ENCODE results near the gene SEMA5B.

Gene SEMA5B

DNA sequence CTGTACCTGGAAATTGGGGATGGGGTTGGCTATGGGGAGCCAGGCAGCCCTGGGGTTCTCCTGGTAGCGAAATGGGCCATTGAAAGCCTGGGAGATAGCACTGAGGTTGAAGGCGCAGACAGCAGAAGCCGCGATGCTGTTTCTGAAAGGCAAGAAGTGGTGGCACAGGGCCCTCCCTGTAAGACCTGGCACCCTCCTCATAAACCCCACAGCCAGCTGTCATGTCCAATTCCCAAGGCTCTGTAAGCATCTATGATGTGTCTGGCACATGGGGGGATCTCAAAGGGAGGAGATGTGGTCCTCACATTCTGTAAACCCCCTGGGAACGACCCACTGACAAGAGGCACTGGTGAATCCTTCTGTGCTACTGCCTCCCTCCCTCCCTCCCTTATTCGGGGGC is 104.0 kb downstream of the SEMA5B start:
- DNase-seq (ENCODE audit: low read depth): no peak

DNA sequence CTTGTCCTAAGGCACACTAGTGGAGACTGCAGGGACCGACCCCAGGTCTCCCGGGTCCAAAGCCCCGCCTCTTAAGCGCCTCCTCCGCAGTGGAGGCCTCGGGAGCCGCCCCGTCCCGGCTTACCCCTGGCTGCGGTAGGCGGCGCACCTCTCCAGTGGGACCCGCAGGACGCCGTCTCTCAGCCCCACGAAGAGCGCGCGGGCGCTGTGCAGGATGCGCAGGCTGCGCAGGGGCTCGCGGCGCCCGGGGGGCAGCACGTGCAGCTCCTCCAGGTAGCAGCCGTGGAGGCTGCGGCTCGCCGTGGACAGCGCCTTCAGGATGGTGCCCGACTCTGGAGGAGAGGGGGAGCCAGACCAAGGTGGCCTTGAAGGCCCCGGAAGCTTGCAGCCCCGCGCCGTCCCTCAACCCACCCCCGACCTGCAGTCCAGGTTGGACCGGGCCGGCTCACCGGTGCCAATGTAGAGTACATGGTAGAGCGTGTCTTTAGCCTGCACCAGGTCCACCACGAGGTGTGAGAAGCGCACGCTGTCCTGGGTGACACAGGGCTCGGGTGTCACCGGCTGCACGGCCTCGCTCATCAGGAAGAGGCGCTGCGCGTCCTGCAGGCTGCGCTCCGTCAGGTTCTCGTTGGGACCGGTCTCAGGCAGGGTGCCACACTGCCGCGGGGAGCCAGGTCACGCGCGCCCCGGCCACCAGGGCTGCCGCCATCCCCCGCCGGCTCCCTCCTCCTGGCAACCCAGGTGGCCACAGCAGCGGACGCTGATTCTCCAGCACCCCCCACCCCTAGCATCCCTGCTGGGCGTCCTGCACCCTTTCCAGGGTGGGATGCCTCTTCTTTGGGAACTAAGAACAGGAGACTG is 105.5 kb downstream of the SEMA5B start:
- DNase-seq (ENCODE audit: low read depth): no peak

DNA sequence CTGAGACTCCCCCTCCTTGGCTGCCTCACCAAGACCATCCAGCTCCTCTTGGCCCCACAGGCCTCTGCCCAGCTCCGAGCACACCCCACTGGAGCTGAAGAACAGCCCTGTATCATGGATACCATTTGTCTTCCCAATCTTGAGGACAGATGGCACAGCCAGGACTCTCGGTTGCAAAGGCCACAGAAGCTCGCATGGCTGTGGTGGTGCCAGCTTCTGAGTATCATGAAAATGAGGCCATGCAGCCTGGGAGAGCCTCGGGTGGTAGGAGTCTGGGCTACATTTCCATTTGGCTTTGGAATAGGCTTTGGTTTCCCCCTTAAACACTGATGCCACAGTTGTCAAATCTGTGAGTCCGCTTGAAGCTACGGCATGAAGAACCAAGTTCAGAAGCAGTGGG is 106.6 kb downstream of the SEMA5B start:
- no peak for DNase-seq (ENCODE audit: low read depth)

DNA sequence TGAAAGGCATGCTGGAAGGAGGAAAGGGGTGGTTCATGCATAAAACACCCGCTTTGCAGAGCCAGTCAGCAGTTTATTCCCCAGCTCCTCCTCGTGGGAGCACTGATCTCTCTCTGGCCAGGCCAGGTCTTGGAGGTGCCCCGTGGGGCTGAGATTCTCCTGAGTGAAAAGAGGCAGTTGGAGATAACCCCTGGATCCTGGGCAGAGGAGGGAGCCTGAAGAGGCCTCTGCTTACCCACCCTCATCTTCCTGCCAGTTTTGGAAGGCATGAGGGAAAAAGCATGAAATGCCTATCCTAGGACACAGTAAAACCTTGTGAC is 108.3 kb downstream of the SEMA5B start:
- DNase-seq (ENCODE audit: low read depth): no peak

DNA sequence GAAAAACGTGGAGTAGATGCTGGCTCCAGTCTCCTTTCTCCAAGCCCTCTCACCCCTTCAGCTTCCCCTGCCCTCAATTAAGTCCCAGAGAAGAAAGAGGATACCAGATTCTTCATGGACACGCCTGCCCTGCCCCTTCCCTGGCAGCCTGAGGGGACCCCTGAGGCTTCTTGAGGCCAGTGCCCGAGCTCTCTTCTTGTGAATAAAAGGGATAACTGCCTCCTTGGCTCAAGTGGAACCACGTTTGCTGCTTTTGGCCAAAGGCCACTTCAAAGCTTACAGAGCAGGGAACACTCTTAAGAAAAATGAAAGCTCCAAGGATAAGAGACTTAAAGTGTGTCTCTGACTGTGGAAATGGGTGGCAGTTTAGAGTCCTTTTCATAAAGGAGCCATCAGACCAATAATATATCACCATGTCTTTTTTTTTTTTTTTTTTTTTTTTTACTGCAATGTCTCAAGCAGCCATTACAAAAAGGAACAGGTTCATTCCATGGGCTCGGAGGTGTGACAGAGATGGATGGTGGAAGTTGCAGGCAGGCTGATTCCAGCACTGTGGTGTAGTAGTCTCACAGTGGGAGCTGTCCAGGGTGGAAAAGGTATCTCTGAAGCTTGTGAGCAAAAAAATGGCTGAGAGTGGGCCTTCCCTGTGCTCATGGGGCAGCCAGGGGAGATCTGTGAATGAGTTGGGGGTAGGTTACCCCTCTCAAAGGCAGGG is 108.8 kb downstream of the SEMA5B start:
- no peak for DNase-seq (ENCODE audit: low read depth)

DNA sequence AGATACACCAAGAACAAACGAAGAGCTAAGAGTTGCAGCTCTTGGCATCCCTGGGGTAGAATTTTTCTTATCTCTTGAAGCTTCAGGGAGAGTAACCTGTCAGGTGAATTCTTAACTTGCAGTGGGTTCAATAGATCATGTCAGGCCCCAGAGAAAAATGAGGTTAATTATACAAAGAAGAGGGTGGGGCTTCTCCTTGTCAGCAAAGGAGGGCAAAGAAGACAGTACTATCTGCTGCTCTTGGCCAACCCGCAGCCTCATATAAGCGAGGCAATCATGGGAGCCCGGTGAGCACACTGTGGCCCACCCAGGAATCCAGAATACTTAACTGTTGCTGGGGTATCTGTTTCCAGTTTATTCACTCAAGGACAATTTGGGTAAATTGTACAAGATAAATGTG is 110.2 kb downstream of the SEMA5B start:
- no peak for DNase-seq (ENCODE audit: low read depth)

DNA sequence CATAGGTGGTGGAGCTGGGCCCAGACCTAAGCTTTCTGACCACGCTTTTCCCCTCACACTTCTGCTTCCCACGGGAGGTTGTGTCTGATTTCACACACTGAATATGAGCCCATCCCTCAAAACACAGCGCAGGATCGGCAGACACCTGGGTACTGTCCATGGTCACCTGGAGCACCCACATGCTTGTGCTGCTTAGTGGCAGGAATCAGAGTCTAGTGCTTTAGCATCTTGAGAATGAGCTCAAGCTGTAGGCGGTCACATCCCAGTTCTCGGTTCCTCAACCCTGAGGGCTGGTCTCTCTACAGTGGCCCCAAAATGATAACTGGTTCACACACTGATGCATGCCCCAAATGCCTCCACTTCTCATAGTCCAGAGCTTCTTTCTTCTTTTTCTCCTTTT is 111.0 kb downstream of the SEMA5B start:
- DNase-seq (ENCODE audit: low read depth): no peak

DNA sequence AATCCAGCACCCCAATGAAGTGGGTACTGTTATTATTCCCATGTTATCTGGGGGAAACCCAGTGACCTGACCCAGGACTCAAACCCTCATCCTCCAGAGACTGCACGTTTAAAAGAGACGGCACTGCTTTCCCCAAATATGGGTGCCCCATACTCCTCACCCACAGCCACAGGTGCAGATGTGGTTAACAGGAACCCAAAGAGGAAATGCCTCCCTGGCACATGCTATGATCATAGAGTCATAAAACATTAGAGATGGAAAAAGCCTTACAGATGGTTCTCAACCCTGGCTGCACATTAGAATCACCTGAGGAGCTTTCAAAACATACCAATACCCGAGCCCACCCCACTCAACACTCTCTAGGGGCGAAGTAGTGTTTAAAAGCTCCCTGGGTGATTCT is 111.5 kb downstream of the SEMA5B start:
- DNase-seq (ENCODE audit: low read depth): no peak

DNA sequence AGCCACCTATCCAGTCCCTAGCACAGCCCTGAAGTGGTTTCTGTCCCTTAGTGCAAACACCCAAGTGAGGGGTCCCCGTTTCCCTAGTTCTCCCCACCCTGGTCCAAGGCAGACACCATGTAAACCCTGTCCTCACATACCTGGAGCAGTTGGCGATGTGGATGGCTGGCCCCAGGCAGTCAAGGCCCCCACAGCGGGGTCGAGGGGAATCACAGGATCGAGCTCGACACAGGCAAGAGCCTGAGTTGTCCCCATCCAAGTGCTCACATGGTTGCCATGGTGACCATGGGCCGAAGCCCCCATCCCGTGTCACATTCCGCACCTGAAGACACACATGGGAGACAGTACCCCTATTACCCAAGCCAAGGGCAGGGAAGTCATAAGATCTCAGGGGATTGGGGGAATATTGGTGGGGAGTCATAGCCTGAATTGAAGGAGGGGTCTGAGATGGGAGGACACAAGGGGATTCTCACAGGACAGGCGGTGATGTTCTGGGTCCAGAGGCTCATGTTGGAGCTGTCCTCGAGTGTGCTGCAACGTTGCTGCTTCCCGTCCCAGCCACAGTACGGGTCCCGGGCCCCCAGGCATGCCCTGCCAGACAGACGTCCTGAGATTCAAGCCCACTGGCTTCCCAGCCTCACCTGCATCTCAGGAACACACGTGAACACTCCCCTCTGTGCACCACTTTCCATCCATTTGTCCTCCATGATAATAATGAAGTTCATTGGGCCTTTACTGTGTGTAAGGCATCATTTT is 112.1 kb downstream of the SEMA5B start:
- no peak for DNase-seq (ENCODE audit: low read depth)

DNA sequence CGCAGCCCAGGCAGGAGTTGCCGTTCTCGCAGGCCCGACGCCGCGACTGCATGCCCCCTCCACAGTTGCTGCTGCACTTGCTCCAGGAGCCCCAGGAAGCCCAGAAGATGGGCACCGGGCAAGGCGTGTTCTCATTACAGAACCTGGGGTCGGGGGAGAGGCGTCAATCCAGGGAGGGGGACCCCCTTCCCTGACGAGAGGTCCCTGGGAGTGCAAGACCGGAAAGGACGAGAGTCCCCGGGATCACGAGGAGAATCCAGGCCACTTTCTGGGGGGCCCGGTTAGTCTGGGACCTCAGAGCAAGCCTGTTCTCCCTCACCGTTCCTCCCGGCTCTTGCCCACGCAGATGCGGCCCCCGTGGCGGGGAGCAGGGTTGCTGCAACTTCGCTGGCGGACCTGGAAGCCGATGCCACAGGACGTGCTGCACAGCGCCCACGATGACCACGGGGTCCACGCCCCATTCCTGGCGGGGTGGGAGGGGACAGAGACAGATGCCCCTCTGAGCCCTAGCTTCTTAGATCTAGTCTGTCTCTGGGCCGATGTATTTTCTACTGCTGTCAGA is 113.9 kb downstream of the SEMA5B start:
- no peak for DNase-seq (ENCODE audit: low read depth)

DNA sequence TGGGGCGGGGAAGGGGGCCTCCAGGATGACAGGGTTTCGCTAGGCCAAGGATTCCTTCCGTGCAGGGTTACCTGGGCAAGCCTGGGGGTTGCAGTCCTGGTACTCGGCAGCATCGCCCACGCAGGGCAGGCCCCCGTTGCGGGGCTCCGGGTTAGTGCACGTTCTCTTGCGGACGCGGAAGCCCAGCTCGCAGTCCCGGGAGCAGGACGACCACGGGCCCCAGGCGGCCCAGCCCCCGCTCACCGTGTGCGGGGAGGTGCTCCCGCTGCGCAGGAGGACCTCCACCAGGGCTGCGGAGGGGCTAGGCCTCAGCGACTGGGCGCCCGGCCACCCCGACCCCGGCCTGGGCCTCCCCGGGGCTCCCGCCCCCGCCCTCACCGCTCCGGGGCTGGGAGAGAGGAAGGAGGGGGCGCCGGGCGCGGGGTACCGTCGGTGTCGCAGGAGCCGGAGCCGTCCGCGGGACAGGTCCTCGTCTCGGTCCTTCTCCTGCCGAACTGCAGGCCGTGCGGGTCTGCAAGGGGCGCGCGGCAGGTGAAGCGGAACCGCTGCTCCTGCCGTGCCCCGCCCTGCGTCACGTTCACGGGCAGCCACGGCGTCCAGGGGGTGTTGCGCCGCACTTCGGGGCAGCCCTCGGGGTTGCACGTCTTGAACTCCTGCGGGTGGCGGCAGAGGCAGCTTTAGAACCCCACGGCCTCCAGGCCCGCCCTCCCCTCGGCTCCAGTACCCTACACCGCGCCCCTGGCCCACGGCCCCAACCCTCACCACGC is 114.6 kb downstream of the SEMA5B start:
- no peak for DNase-seq (ENCODE audit: low read depth)

DNA sequence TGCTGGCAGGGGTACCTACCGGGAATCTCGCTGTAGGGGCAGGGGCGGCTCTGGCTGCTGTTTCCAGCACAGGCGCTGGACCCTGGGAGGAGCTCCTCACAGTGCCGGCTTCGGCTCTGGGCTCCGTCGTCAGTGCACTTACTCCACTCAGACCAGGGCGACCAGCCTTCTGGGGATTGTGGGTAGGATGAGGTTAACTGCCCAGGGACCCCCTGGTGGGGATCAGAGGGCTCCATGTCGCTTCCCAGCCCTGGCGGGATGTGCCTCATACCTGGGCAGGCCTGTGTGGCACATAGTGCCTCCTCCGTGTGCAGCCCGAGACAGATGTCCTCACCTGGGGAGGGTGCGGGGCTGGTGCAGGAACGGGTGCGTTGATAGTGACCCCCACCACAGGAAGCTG is 115.7 kb downstream of the SEMA5B start:
- no peak for DNase-seq (ENCODE audit: low read depth)

DNA sequence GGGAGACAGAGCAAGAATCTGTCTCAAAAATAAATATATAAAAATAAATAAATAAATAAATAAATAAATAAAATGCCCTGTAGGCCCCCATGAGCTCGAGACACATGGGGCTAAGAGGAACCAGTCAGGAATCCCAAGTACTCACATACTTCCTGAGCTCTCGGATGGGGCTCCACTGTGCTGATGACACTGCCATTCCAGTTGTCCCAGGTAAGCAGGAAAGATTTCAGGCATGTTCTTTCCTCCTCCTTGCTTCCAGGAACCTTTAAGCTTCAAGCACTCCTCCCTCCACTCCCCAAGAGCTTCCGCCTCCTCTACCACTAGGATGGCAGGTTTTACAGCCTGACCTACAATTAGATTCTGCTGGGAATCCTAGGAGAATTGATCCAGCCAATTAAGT is 119.3 kb downstream of the SEMA5B start:
- no peak for DNase-seq (ENCODE audit: low read depth)

DNA sequence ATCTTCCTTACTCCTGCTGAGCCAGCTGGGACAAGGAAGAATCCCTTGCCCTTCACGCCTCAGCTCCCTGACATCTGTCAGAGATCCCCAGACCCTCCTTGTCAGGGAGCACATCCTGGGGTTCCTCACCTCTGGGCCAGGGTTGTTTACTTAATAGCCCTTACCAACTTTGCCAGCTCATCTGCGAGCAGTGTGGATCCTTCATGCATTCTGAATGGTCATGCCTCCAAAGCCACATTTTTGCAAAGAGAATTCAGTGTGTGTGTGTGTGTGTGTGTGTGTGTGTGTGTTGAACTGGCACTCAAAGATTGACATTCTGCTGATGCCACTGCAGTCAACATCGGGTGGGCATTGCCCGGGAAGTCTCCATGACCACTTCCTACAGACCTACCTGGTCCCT is 120.1 kb downstream of the SEMA5B start:
- DNase-seq (ENCODE audit: low read depth): no peak

DNA sequence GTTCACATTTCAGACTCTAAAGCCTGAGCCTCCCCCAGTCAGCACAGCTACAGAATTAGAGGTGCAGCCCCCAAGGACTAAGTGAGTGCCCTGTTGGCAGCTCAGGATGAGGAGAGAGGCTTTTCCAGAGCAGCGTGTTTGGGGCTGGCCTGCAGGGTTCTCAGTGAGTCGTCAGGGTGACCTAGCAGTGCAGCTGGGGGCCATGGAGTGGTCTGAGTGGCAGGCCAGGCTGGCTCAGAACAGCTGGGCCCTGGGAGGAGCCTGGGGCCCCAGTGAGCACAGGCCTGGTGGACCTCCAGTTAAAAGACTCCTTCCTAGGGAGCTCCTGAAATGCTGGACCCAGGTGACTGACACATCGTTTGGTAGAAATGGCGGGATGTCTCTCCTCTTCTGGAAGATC is 124.4 kb downstream of the SEMA5B start:
- no peak for DNase-seq (ENCODE audit: low read depth)

DNA sequence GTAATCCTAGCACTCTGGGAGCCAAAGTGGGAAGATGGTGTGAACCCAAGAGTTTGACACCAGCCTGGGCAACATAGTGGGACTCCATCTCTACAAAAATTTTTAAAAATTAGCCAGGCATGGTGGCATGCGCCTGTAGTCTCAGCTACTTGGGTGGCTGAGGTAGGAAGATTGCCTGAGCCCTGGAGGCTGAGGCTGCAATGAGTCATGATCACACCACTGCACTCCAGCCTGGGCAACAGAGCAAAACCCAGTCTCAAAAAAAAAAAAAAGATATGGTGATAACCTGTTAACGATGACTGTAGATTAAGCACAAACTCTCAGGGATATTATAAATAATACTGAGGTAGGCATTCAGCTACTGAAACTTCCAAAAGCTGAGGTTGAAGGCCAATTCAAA is 125.2 kb downstream of the SEMA5B start:
- no peak for DNase-seq (ENCODE audit: low read depth)

DNA sequence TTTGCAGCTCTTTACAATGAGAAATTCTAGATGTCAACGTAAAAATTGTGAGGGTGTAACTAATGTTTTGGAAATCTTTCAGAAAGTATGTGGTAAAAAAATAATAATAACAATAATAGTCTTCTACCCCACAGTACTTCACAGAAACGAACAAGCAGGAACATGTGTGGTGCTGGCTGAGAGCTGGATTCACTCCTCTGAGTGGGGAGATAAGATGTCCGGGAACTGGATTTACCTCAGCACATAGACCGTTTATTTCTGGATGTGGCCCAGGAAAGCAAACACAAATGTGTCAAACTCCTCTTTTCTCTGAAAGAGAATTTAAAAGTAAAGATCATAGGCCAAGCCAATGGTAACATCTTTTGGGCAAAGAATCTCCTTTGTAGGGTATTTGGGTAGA is 129.3 kb downstream of the SEMA5B start:
- DNase-seq (ENCODE audit: low read depth): no peak

DNA sequence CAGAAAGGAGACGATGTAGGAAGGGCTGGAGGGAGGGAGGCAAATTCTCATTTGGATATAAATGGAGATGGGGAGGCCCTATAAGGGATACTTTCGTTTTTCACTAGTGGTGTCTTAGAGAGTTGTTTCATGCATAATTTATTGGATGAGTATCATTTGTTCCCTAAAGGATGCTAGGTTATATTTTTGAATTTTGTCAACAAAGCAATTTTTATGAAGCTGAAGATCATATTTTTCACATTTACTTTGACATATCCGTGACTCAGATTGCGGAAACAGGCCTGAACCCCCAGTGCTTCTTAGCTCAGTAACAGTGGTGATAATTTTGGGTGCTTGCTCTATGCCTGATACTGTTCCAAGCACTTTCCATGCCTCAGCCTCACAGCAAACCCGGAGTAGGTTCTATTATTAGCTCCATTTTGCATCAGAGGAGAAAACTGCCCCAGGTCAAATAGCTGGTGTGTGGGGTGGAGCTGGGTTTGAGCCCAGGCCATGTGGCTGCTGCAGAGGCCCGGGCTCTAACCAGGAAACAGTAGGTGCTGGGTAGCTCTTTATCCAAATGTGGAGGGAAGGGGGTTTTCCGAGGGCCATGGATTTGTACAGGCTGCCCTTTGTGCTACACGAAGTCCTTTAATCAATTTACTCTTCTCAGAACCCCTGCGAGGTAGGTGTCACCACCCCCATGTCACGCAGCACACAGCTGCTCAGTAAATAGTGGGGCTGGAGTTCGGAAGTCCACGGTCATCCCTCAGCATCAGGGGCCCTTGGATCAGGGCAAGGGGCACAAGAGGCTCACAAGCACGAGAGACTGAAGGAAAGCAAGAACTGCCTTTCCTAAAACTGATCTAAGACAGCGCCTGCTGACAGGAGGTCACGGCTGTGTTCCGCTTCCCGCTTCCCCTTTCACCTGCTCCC is 133.6 kb downstream of the SEMA5B start:
- DNase-seq (ENCODE audit: low read depth): peak; percentile 12

DNA sequence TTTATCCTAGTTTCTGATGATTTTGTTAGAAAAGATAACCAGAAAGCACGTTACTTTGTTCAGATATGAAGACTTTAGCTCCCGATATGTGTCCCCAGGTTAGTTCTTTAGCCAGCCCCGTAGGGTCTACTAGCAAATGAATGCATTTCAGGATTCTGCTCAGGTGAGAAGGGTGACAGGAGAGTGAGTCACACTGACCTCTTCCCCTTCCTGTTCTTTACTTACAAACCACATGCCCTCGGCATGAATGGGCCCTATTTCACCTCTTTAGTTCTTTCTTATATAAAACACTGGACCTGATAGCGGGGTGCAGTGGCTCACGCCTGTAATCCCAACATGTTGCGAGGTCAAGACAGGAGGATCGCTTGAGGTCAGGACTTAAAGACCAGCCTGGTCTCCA is 134.3 kb downstream of the SEMA5B start:
- DNase-seq (ENCODE audit: low read depth): no peak

DNA sequence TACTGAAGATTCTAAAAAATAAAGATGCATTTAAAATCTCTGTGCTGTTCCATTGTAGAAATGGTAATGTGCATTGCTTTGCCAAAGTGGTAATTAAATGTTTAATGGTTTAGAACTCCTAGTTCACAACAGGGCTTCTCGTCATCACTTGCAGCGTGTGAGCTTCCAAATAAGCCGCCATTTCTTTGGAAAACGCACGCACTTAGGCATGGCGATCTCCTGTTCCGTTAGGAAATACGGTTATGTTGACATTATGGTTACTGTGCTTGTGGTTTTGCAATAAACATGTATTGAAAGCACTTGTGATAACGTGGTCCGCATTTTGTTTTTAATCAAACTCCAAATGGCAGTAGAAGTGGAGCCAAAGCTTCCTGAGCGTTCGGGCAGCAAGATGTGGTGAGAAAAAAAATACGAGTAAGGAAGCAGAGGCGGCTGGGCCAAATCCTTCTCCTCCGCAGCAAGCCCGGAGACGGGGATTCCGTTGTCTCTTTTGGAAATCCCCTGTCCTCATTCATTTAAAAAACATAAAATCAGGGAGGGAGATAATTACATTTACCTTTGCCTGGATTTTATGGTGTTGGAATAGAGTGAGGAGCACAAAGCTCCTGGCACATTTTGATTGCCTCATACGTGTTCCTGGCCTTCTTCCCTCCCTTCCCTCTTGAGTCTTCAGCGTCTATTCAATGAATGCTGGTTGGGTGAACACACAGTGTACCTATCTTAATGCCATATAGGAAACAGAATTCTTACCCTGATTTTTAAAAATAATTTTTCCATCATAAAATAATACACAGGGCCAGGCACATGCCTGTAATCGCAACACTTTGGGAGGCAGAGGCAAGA is 135.2 kb downstream of the SEMA5B start:
- DNase-seq (ENCODE audit: low read depth): no peak
